HepG2 (cell line): Measurements from ENCODE around the gene LMAN1L. TPM values are rescaled to one million over a fixed set of nuclear protein-coding genes. Genes with fewer than 3 reads are reported as not detected.

ENCODE experiments used
- ATAC-seq: fragments of 200-7000 bp; cut with Tn5 transposase; 3 replicates; pipeline ENCODE4 v1.9.1; 2020; ENCODE audit warnings: mild to moderate bottlenecking, moderate library complexity
- BruUV-seq: library from RNA; stranded (reverse); fragments of 400-500 nt; replicated peaks from 2 replicates; lab custom pipeline; 2021; lab: Mats Ljungman, UMichigan
- CTCF ChIA-PET: fragments of 300-600 bp; formaldehyde crosslinking; extraction: SDS; loops from one replicate; lab custom pipeline; 2021; ENCODE audit warnings: low total read pairs, inconsistent platforms, low intra/inter-chr PET ratio; lab: Yijun Ruan, JAX
- POLR2A ChIA-PET: fragments of 350-600 bp; sonication (Branson Sonifier 250); formaldehyde crosslinking; loops from one replicate; lab custom pipeline; 2020; ENCODE audit warnings: antibody characterized with exemption, inconsistent platforms; lab: Yijun Ruan, JAX
- DNase-seq: peaks from one replicate; pipeline ENCODE4 v3.0.0-alpha.2; 2015; ENCODE audit warnings: low spot score
- FAIRE-seq: peaks from 3 replicates; lab custom pipeline; 2011; peaks lifted over from hg19 to GRCh38; lab: Jason Lieb, UNC
- H2AFZ ChIP-seq: one replicate; pipeline ENCODE4 v1.6.1; 2011; ENCODE audit warnings: low read length, inconsistent platforms
- H3K27ac ChIP-seq: fragments of 300-600 bp; 3 replicates; pipeline ENCODE4 v1.8.0; 2011; ENCODE audit warnings: mixed run types, mild to moderate bottlenecking, mixed read lengths, low read length, inconsistent platforms; ENCODE audit not compliant: insufficient read depth; ENCODE audit errors: extremely low read length
- H3K27me3 ChIP-seq, 2 experiments: fragments of 200-600 bp in 1 of 2; 2 replicates in 1 of 2; 3 replicates in 1 of 2; pipeline versions ENCODE4 v1.6.0 to v1.8.0; 2011; ENCODE audit warnings: low read length in 2 of 2, mild to moderate bottlenecking in 2 of 2, moderate library complexity in 2 of 2, inconsistent platforms in 1 of 2; ENCODE audit not compliant: insufficient read depth in 2 of 2, control insufficient read depth in 1 of 2
- H3K36me3 ChIP-seq, 2 experiments: fragments of 200-600 bp in 1 of 2; replicated peaks in 1 of 2; 2 replicates in 1 of 2; 3 replicates in 1 of 2; pipeline versions ENCODE4 v1.5.1 to v1.8.0; 2011; ENCODE audit warnings: low read length in 2 of 2, inconsistent platforms in 1 of 2; ENCODE audit not compliant: insufficient read depth in 2 of 2, control insufficient read depth in 1 of 2
- H3K4me1 ChIP-seq: 2 replicates; pipeline ENCODE4 v1.5.1; 2012; ENCODE audit warnings: low read length, inconsistent platforms; ENCODE audit not compliant: insufficient read depth
- H3K4me2 ChIP-seq: 2 replicates; pipeline ENCODE4 v1.6.0; 2011; ENCODE audit warnings: low read depth, low read length, inconsistent platforms
- H3K4me3 ChIP-seq, 3 experiments: fragments of 200-600 bp in 1 of 3; sonication (generic), shearing (Covaris generic) in 1 of 3; replicated peaks in 1 of 3; 2 replicates each; pipeline ENCODE4 v1.5.1; 2011 to 2016; ENCODE audit warnings: low read length in 3 of 3, inconsistent platforms in 2 of 3, low read depth in 2 of 3, mild to moderate bottlenecking in 2 of 3, control low read depth in 1 of 3, mixed read lengths in 1 of 3; ENCODE audit not compliant: insufficient read depth in 1 of 3
- H3K79me2 ChIP-seq: one replicate; pipeline ENCODE4 v1.6.1; 2011; ENCODE audit warnings: low read length, inconsistent platforms; ENCODE audit not compliant: insufficient read depth
- H3K9ac ChIP-seq: 2 replicates; pipeline ENCODE4 v1.6.0; 2011; ENCODE audit warnings: mild to moderate bottlenecking, low read depth, low read length, inconsistent platforms; ENCODE audit not compliant: insufficient read depth
- H3K9me3 ChIP-seq: 2 replicates; pipeline ENCODE4 v1.5.1; 2012; ENCODE audit warnings: mild to moderate bottlenecking, low read length
- H4K20me1 ChIP-seq: 2 replicates; pipeline ENCODE4 v1.6.0; 2011; ENCODE audit warnings: inconsistent platforms, mild to moderate bottlenecking, low read length, moderate library complexity; ENCODE audit not compliant: insufficient read depth
- ERF ChIP-seq: IDR thresholded peaks from 2 replicates; pipeline ENCODE4 v1.6.1; 2018; ENCODE audit warnings: missing biosample characterization, missing genetic modification reagents
- NFATC3 ChIP-seq: sonication (generic); formaldehyde crosslinking; IDR thresholded peaks from 2 replicates; pipeline ENCODE4 v1.5.1; 2020; ENCODE audit warnings: mild to moderate bottlenecking, missing genetic modification reagents
- ZSCAN9 ChIP-seq: IDR thresholded peaks from 2 replicates; pipeline ENCODE4 v1.6.1; 2016; ENCODE audit warnings: borderline replicate concordance
- WGBS: methylation state at CpG from one replicate; pipeline ENCODE4 v1.1.6; 2017; ENCODE audit warnings: low lambda C conversion rate; 5-methylcytosine and 5-hydroxymethylcytosine counted together
- in situ Hi-C: cut with HindIII; loops from 2 replicates; pipeline ENCODE4 v1.10.0; 2017; ENCODE audit warnings: low pct_unique_long_range_greater_than_20kb; ENCODE audit not compliant: extremely low pct_ligation_motif_present
- intact Hi-C: fragments of 100-400 bp; cut with micrococcal nuclease; formaldehyde crosslinking; loops from one replicate; pipeline ENCODE4 v1.10.0; 2022; ENCODE audit not compliant: unreplicated experiment
- polyA plus RNA-seq, 8 experiments: library from polyadenylated mRNA; depleted of rRNA in 3 of 8; stranded (reverse) in 7 of 8; unstranded in 1 of 8; fragments of >200 nt; fragmentation: Illumina TruSeq in 4 of 8; extraction: Trizol in 4 of 8; gene quantifications; 2 replicates each; pipeline versions ENCODE4 v1.2.1 to v1.2.3, GENCODE V29; 2011 to 2016; ENCODE audit warnings: low read depth in 4 of 8, missing spikeins in 1 of 8, mixed read lengths in 1 of 8; ENCODE audit not compliant: insufficient read depth in 1 of 8
- total RNA-seq, 5 experiments: library from RNA; depleted of rRNA; stranded (reverse); fragments of >200 nt; fragmentation: Illumina TruSeq; extraction: Trizol; gene quantifications; 2 replicates each; pipeline ENCODE4 v1.2.3, GENCODE V29; 2016; ENCODE audit warnings: low read depth in 1 of 5
- TF ChIP-seq, protein P1 (sequence below): sonication (generic); formaldehyde crosslinking; IDR thresholded peaks from 2 replicates; pipeline ENCODE4 v1.4.0; 2020; ENCODE audit warnings: missing genetic modification reagents, mild to moderate bottlenecking, borderline replicate concordance

The LMAN1L gene
- total and polyA plus RNA-seq, 2 of the 13 experiments (the other 11 are each of a cell fraction or from before 2014, with no cell fraction given) = not detected

DNA sequence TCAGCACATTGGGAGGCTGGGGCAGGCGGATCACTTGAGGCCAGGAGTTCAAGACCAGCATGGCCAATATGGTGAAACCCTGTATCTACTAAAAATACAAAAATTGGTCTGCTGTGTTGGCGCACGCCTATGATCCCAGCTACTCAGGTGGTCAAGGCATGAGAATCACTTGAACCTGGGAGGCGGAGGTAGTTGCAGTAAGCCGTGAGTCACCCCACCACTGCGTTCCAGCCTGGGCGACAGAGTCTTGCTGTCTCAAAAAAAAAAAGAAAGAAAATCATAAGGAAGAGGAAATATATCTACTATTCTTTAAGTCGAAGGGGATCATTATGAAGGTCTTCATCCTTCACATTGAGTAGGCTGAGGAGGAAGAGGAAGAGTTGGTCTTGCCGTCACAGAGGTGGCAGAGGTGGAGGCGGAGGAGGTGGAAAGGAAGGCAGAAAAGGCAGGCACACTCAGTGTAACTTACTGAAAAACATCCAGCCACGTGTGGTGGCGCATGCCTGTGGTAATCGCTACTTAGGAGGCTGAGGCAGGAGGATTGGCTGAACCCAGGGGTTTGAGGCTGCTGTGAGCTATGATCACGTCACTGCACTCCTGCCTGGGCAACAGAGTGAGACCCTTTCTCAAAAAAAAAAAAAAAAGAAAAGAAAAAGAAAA, 16.5 kb upstream of the LMAN1L start:
- Histone ChIP-seq H3K27me3 (no peaks in the 10 kb centered on the region), H3K9ac (no peak overlapping the region), H3K4me1 (peaks cover 13% of the 10 kb centered on the region), H3K36me3 (peaks cover 7 to 22% of the 10 kb centered on the region in 2 experiments; a peak in 4 of 5 replicates), H3K9me3 (no peaks in the 10 kb centered on the region), H2AFZ (no peak overlapping the region), H3K79me2 (peaks cover 8% of the 10 kb centered on the region), H3K27ac (no peak overlapping the region), H3K4me2 (no peak overlapping the region), H4K20me1 (peaks cover 7% of the 10 kb centered on the region; the same call in 1 of the 2 replicates), H3K4me3 (no peak overlapping the region)
- ATAC-seq = no peak
- CTCF ChIA-PET = interaction anchor here (0.9 kb wide), 1 partner anchor 27 kb away, joined by 3 read pairs; no protein-coding TSS in a partner anchor
- FAIRE-seq = no peak
- DNase-seq = no peak
- TF ChIP-seq ERF (CRISPR knock-in tag) (no peak), ZSCAN9 (CRISPR knock-in tag) (no peak), NFATC3 (CRISPR knock-in tag) (no peak)
- TF ChIP-seq, protein P1, sequence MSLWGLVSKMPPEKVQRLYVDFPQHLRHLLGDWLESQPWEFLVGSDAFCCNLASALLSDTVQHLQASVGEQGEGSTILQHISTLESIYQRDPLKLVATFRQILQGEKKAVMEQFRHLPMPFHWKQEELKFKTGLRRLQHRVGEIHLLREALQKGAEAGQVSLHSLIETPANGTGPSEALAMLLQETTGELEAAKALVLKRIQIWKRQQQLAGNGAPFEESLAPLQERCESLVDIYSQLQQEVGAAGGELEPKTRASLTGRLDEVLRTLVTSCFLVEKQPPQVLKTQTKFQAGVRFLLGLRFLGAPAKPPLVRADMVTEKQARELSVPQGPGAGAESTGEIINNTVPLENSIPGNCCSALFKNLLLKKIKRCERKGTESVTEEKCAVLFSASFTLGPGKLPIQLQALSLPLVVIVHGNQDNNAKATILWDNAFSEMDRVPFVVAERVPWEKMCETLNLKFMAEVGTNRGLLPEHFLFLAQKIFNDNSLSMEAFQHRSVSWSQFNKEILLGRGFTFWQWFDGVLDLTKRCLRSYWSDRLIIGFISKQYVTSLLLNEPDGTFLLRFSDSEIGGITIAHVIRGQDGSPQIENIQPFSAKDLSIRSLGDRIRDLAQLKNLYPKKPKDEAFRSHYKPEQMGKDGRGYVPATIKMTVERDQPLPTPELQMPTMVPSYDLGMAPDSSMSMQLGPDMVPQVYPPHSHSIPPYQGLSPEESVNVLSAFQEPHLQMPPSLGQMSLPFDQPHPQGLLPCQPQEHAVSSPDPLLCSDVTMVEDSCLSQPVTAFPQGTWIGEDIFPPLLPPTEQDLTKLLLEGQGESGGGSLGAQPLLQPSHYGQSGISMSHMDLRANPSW (CRISPR knock-in tag) = no peak
- 97% methylated on average over 14 of the region's 14 CpGs for WGBS
- in situ Hi-C loops (no loop called here), intact Hi-C loops (no loop called here)
- POLR2A ChIA-PET = interaction anchor here (0.8 kb wide), 1 partner anchor 16 kb away, joined by 3 read pairs; no protein-coding TSS in a partner anchor
- no TSS peak for BruUV-seq
